ENCODE data around the gene BUB1B. TPM values are rescaled to one million over a fixed set of nuclear protein-coding genes. Genes with fewer than 3 reads are reported as not detected.

BUB1B gene
- total and polyA plus RNA-seq, 9 of the 15 experiments (the other 6 are each of a cell fraction or from before 2014, with no cell fraction given), result 28.7 to 113 (median 82.2) TPM

GRCh38 chr15:40266828-40267304 is 106.0 kb downstream of the BUB1B start:
- CTCF ChIA-PET (ENCODE audit: low intra/inter-chr PET ratio), result interaction anchor here (1.0 kb wide), 1 partner anchor 49 kb away, joined by 3 read pairs; no protein-coding TSS in a partner anchor
- Histone ChIP-seq H3K27me3 (ENCODE audit: control insufficient read depth in 2 of 2, insufficient read depth in 2 of 2, low read length in 2 of 2) (peaks cover 0 to 10% of the 10 kb centered on the region in 2 experiments; a peak in 2 of 5 replicates), H4K20me1 (replicated peaks; ENCODE audit: control insufficient read depth, insufficient read depth, low read length) (no peaks in the 10 kb centered on the region), H3K9ac (ENCODE audit: insufficient read depth in 1 of 2, low read depth in 2 of 2, low read length in 2 of 2) (peak overlapping the region; percentile 13 to 73; a peak in 2 of 4 replicates), H3K36me3 (ENCODE audit: control insufficient read depth, insufficient read depth, low read length) (no peaks in the 10 kb centered on the region), H3K9me1 (ENCODE audit: control insufficient read depth, insufficient read depth, low read length) (peaks cover 4% of the 10 kb centered on the region), H2AFZ (ENCODE audit: low read depth, low read length) (peak overlapping the region; percentile 81), H3K79me2 (ENCODE audit: control insufficient read depth, insufficient read depth, low read length) (no peaks in the 10 kb centered on the region), H3K9me3 (replicated peaks; ENCODE audit: control insufficient read depth, insufficient read depth, low read depth, low read length) (no peaks in the 10 kb centered on the region), H3K4me1 (replicated peaks in 1 of 2; ENCODE audit: control insufficient read depth in 2 of 2, insufficient read depth in 2 of 2, low read length in 2 of 2) (peaks cover 11 to 31% of the 10 kb centered on the region in 2 experiments), H3K4me2 (ENCODE audit: insufficient read depth, low read length) (peak overlapping the region; percentile 36), H3K27ac (ENCODE audit: extremely low read depth, low read depth, low read length) (peak overlapping the region; percentile 70; the same call in 2 of the 3 replicates), H3K4me3 (no peak overlapping the region)
- 0% methylated on average over 7 of the region's 7 CpGs for WGBS (ENCODE audit: insufficient coverage, low coverage, missing lambda C conversion rate)
- intact Hi-C loops (cut with micrococcal nuclease), result no loop called here
- POLR2A ChIA-PET, result interaction anchor here (0.6 to 0.7 kb wide), 2 partner anchors 232 to 1754 kb away, joined by 3 to 4 read pairs; no protein-coding TSS in a partner anchor
- DNase-seq (ENCODE audit: extremely low read depth in 1 of 4, low spot score in 3 of 4) (peak; percentile 86 to 90 (median 86)), ATAC-seq (peak; percentile 91), FAIRE-seq (peak; percentile 98)
- in situ Hi-C loops (cut with MboI), result no loop called here
- BruUV-seq (replicated peaks), result no TSS peak
- TF ChIP-seq SUPT5H (IDR thresholded peaks at IDR 0.05) (no peak), ZSCAN32 (CRISPR knock-in tag; IDR thresholded peaks at IDR 0.05) (no peak), MEIS2 (IDR thresholded peaks at IDR 0.05; ENCODE audit: partially characterized antibody) (peak; percentile 22), ZNF766 (CRISPR knock-in tag; conservative IDR thresholded peaks at IDR 0.05) (no peak), TSC22D4 (tag; IDR thresholded peaks at IDR 0.05) (no peak), ELK1 (CRISPR knock-in tag; IDR thresholded peaks at IDR 0.05) (no peak), ZZZ3 (IDR thresholded peaks at IDR 0.05) (no peak), CEBPG (CRISPR knock-in tag; IDR thresholded peaks at IDR 0.05) (no peak), CEBPG (tag; conservative IDR thresholded peaks at IDR 0.05 in 1 of 2, IDR thresholded peaks at IDR 0.05 in 1 of 2) (peak in 1 of 2 experiments; percentile 42; a peak in 1 of 4 replicates), BRD4 (IDR thresholded peaks at IDR 0.05) (no peak), JUN (IDR thresholded peaks at IDR 0.05; ENCODE audit: borderline replicate concordance, low read depth, low read length) (peak; percentile 99), JUN (CRISPR knock-in tag; IDR thresholded peaks at IDR 0.05; ENCODE audit: borderline replicate concordance) (no peak), ZNF121 (CRISPR knock-in tag; conservative IDR thresholded peaks at IDR 0.05) (no peak), OTX1 (CRISPR knock-in tag; IDR thresholded peaks at IDR 0.05) (no peak), CUX1 (CRISPR knock-in tag; IDR thresholded peaks at IDR 0.05) (no peak)
- TF ChIP-seq, protein P1, sequence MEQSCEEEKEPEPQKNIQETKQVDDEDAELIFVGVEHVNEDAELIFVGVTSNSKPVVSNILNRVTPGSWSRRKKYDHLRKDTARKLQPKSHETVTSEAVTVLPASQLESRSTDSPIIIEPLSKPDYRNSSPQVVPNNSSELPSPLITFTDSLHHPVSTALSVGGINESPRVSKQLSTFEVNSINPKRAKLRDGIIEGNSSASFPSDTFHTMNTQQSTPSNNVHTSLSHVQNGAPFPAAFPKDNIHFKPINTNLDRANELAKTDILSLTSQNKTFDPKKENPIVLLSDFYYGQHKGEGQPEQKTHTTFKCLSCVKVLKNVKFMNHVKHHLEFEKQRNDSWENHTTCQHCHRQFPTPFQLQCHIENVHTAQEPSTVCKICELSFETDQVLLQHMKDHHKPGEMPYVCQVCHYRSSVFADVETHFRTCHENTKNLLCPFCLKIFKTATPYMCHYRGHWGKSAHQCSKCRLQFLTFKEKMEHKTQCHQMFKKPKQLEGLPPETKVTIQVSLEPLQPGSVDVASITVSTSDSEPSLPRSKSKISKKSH (CRISPR knock-in tag; IDR thresholded peaks at IDR 0.05), result no peak

Measured in K562 (cell line).